ENCODE data around the gene ITGA4.

DNA sequence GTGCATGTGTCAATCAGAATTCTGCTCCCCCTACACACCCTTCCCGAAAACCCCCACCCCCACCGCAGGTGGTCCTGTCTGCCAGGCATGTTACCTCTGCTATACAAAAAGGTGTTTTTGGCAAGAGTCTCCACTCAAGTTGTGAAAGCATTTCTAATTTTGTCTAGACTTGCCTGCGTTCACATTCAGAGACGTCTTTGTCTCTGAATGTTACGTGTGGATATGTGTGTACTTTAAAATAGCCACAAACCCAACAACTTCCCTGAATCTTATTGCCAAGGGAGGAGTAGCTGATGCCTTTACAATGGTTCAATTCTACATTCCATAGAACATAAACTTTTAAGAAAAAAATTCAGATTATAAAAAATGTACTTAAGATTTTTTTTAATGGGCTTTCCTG lies 66.6 kb downstream of the ITGA4 start:
- TF ChIP-seq, protein P1, sequence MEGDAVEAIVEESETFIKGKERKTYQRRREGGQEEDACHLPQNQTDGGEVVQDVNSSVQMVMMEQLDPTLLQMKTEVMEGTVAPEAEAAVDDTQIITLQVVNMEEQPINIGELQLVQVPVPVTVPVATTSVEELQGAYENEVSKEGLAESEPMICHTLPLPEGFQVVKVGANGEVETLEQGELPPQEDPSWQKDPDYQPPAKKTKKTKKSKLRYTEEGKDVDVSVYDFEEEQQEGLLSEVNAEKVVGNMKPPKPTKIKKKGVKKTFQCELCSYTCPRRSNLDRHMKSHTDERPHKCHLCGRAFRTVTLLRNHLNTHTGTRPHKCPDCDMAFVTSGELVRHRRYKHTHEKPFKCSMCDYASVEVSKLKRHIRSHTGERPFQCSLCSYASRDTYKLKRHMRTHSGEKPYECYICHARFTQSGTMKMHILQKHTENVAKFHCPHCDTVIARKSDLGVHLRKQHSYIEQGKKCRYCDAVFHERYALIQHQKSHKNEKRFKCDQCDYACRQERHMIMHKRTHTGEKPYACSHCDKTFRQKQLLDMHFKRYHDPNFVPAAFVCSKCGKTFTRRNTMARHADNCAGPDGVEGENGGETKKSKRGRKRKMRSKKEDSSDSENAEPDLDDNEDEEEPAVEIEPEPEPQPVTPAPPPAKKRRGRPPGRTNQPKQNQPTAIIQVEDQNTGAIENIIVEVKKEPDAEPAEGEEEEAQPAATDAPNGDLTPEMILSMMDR (IDR thresholded peaks at IDR 0.05): no peak
- no peak for TF ChIP-seq POLR2A (IDR thresholded peaks at IDR 0.05)

Data from ovary (tissue), 3 donors.